ENCODE data around the gene BLOC1S1. TPM values are rescaled to one million over a fixed set of nuclear protein-coding genes. Genes with fewer than 3 reads are reported as not detected.

The BLOC1S1 gene
- total and polyA plus RNA-seq, 10 of the 15 experiments (the other 5 are each of a cell fraction or from before 2014, with no cell fraction given): 126 to 285 (median 166) TPM

DNA sequence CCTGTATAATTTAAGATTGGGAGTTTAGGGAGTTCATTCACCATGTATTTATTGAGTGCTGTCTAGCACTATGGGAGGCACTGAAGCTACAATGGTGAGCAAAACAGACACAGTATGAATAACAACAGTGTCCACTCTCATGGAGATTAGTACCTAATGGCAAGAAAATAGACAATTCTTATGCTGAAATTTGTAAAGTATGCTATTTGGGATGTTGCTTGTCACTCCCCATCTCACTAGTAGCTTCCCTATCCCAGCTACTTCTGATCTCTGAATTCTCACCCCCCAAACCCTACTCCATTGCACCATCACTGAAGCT is 31.0 kb downstream of the BLOC1S1 start:
- Histone ChIP-seq H4K20me1 (ENCODE audit: control insufficient read depth, insufficient read depth) (no peaks in the 10 kb centered on the region), H3K9me3 (replicated peaks; ENCODE audit: control insufficient read depth, insufficient read depth, low read length) (no peaks in the 10 kb centered on the region), H3K27ac (ENCODE audit: control insufficient read depth, insufficient read depth) (no peak overlapping the region), H3K27me3 (replicated peaks in 1 of 2; ENCODE audit: control insufficient read depth in 2 of 2, insufficient read depth in 2 of 2, low read length in 1 of 2) (no peaks in the 10 kb centered on the region), H3K9ac (ENCODE audit: control insufficient read depth, insufficient read depth, low read length) (no peak overlapping the region), H2AFZ (ENCODE audit: control insufficient read depth, low read depth, low read length) (no peak overlapping the region), H3K79me2 (ENCODE audit: control insufficient read depth, insufficient read depth, low read length) (peaks cover 2% of the 10 kb centered on the region), H3K4me3 (no peak overlapping the region), H3K4me1 (ENCODE audit: control insufficient read depth, insufficient read depth, low read length) (peaks cover 5% of the 10 kb centered on the region), H3K36me3 (ENCODE audit: control insufficient read depth in 2 of 2, insufficient read depth in 2 of 2, low read length in 1 of 2) (peaks cover 5 to 7% of the 10 kb centered on the region in 2 experiments; a peak in 3 of 4 replicates), H3K4me2 (ENCODE audit: control insufficient read depth, insufficient read depth) (no peak overlapping the region)
- no peak for FAIRE-seq
- SMC1A ChIA-PET (ENCODE audit: uncharacterized antibody, unreplicated experiment): interaction anchor here (0.9 to 4.4 kb wide), 13 partner anchors 9 to 294 kb away, joined by 3 to 21 read pairs (median 6); partner anchors contain the start of genes DNAJC14 and SARNP
- RAD21 ChIA-PET (ENCODE audit: unreplicated experiment): interaction anchor here (0.5 to 3.5 kb wide), 8 partner anchors 9 to 228 kb away, joined by 3 to 14 read pairs (median 8); partner anchors contain the start of genes ORMDL2, RAB5B and SARNP
- TF ChIP-seq SMC3 (IDR thresholded peaks at IDR 0.05; ENCODE audit: borderline replicate concordance, low read length) (no peak), ZSCAN29 (IDR thresholded peaks at IDR 0.05) (no peak), MYC (IDR thresholded peaks at IDR 0.05; ENCODE audit: insufficient read depth, insufficient read length, insufficient replicate concordance, low read length, severe bottlenecking) (no peak), CHD2 (IDR thresholded peaks at IDR 0.05; ENCODE audit: borderline replicate concordance, low read depth, low read length) (no peak), RAD21 (IDR thresholded peaks at IDR 0.05; ENCODE audit: insufficient read depth, low read depth, low read length) (no peak), FOS (IDR thresholded peaks at IDR 0.05; ENCODE audit: borderline replicate concordance, extremely low read depth, insufficient read length) (no peak)
- no peak for DNase-seq (ENCODE audit: low read depth, low spot score)
- POLR2A ChIA-PET: interaction anchor here (0.5 to 5.7 kb wide), 10 partner anchors 9 to 531 kb away, joined by 3 to 38 read pairs (median 4); partner anchors contain the start of genes CD63, DNAJC14, ORMDL2 and PYM1
- TSS peak; percentile 14 for BruUV-seq (replicated peaks)
- intact Hi-C loops (cut with micrococcal nuclease; ENCODE audit: unreplicated experiment): no loop called here
- CTCF ChIA-PET: interaction anchor here (0.9 to 5.0 kb wide), 15 partner anchors 8 to 250 kb away, joined by 3 to 32 read pairs (median 4); partner anchors contain the start of genes RDH5 and SUOX
- in situ Hi-C loops (cut with MboI): no loop called here
- ATAC-seq: no peak

All from GM12878 (cell line).